Neural crest cell (in vitro differentiated cells): ENCODE measurements around the gene GREM1. TPM values are rescaled to one million over a fixed set of nuclear protein-coding genes. Genes with fewer than 3 reads are reported as not detected.

ENCODE experiments used
- DNase-seq: peaks from one replicate; pipeline ENCODE4 v3.0.0; 2021; ENCODE audit warnings: low read depth, mixed read lengths, low spot score
- H3K27ac Mint-ChIP-seq: one replicate; pipeline ENCODE4 v1.8.0; 2021; ENCODE audit warnings: mild to moderate bottlenecking, mixed read lengths; ENCODE audit not compliant: unreplicated experiment
- H3K27me3 Mint-ChIP-seq: 2 replicates; pipeline ENCODE4 v1.8.0; 2021; ENCODE audit warnings: low read depth, mild to moderate bottlenecking, mixed read lengths
- H3K36me3 Mint-ChIP-seq: 2 replicates; pipeline ENCODE4 v1.8.0; 2021; ENCODE audit warnings: low read depth, mild to moderate bottlenecking, mixed read lengths
- H3K4me1 Mint-ChIP-seq: 2 replicates; pipeline ENCODE4 v1.8.0; 2021; ENCODE audit warnings: mixed read lengths
- H3K4me3 Mint-ChIP-seq: one replicate; pipeline ENCODE4 v1.8.0; 2021; ENCODE audit warnings: mild to moderate bottlenecking, mixed read lengths
- H3K9me3 Mint-ChIP-seq: 2 replicates; pipeline ENCODE4 v1.8.0; 2021; ENCODE audit warnings: mixed read lengths
- total RNA-seq: library from RNA; stranded (reverse); gene quantifications from 2 replicates; pipeline ENCODE4 v1.2.1, GENCODE V29; 2021
- TF ChIP-seq, protein P1 (sequence below): fragments of 200-600 bp; sonication (generic); conservative IDR thresholded peaks from 2 replicates; pipeline ENCODE4 v1.5.0; 2021; ENCODE audit warnings: antibody characterized with exemption, mild to moderate bottlenecking

Gene GREM1
- total RNA-seq, 1 donor from 2014 or later = 0.09 TPM

DNA sequence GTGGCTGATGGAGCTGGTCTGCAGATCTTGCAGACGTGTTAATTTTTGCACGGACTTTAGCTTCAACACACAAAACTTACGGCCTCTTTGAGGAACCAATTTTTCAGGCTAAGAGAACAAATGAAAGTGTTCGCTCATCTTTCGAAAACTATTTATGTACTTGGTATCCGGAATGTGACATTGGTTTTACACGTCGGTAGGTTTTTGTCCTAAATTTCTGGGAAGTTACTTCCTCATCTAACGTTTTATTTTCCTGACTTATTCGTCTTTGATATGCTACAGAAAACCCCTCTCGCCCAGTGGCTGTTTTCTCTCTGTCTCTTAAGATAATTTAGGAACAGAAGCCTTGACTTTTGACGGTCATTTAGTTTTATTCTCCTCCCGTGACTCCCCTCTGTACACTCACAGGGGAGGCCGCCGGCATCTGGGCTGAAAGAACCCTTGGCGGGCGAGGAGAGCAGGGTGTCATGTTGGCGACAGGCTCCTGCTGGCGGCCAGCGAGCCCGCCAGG is 834 bp upstream of the GREM1 start:
- H3K4me3 Mint-ChIP-seq = peak overlapping the region; percentile 29

DNA sequence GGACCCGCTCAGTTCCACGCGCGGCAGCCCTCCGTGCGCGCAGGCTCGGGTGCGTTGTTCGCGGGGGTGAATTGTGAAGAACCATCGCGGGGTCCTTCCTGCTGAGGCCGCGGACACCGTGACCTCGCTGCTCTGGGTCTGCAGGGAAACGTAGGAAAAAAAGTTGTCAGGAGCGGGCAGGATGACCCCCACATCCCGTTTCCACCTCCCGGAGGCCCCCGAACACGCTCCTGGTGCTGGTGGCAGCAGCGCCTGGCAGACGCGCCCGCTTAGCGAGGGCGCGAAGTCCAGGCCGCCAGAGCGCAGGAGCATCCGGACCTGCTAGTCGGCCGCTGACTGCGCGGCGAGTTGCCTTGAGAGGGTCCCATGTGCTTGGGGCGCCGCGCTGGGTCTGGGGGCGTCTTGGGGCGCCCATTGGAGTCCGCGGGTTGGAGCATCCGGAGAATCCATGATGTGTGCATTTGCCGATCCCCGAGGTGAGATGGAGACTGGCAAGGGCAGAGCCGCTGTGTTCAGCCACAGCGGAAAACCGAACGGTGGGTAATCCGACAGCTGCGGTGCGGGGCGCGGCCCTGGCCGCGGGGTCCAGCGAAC is 520 bp downstream of the GREM1 start:
- Mint-ChIP-seq H3K27me3 (peaks cover 98% of the 10 kb centered on the region), H3K4me1 (peaks cover 4% of the 10 kb centered on the region), H3K27ac (no peak overlapping the region), H3K4me3 (peak overlapping the region; percentile 55), H3K36me3 (peaks cover 3% of the 10 kb centered on the region), H3K9me3 (no peaks in the 10 kb centered on the region)
- peak; percentile 5 for DNase-seq
- TF ChIP-seq, protein P1, sequence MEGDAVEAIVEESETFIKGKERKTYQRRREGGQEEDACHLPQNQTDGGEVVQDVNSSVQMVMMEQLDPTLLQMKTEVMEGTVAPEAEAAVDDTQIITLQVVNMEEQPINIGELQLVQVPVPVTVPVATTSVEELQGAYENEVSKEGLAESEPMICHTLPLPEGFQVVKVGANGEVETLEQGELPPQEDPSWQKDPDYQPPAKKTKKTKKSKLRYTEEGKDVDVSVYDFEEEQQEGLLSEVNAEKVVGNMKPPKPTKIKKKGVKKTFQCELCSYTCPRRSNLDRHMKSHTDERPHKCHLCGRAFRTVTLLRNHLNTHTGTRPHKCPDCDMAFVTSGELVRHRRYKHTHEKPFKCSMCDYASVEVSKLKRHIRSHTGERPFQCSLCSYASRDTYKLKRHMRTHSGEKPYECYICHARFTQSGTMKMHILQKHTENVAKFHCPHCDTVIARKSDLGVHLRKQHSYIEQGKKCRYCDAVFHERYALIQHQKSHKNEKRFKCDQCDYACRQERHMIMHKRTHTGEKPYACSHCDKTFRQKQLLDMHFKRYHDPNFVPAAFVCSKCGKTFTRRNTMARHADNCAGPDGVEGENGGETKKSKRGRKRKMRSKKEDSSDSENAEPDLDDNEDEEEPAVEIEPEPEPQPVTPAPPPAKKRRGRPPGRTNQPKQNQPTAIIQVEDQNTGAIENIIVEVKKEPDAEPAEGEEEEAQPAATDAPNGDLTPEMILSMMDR = no peak

More for the DNA sequence above, 834 bp upstream of the GREM1 start:
- Mint-ChIP-seq H3K27me3 (peaks cover 97% of the 10 kb centered on the region), H3K36me3 (peaks cover 3% of the 10 kb centered on the region), H3K4me1 (peaks cover 4% of the 10 kb centered on the region), H3K9me3 (no peaks in the 10 kb centered on the region), H3K27ac (no peak overlapping the region)
- TF ChIP-seq, protein P1 = no peak
- DNase-seq = peak; percentile 2

DNA sequence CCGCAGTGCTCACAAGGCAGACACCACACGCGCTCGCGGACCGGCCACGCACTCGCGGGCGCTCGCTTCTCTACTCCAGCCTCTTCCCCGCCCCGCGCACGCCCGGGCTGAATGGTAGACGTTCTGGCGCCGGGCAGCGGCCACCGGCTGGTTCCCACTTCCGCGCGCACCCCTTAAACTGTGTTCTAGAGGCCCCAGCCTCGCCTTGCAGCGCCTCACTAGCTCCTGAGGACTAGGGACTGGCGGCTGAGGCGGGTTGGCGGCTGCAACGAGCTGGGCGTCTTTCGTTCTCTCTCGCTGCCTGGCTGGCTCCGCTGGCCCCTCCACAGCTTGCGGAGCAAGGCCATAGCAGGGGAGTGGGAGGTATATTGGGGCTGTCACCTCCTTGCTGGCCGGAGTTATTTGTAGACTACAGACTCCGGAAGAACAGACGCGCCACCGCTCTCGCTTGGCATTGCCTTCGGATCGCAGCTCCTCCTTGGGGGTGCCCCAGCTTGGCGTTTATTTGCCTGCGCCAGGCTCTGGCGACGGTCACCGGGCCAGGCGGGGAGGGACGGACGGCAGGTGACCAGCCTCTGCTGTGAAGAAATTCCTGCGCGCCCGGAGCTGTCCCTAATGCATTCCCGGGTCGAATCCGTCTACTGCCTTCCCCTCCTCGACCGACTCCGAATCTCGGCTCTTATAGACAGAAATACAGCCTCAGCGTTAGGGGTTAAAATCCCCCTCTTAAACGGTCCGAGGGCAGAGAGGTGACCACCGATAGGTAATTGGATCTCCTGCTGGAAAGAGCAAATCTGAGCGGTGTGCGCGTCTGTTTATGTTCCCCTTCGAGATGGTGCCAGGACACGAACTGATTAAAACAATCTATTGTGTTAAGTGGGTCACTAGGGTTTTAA is 1.3 kb downstream of the GREM1 start:
- DNase-seq = peak; percentile 3
- TF ChIP-seq, protein P1 = no peak
- Mint-ChIP-seq H3K27ac (no peak overlapping the region), H3K27me3 (peaks cover 96% of the 10 kb centered on the region), H3K9me3 (no peaks in the 10 kb centered on the region), H3K4me1 (peaks cover 4% of the 10 kb centered on the region), H3K4me3 (peak overlapping the region; percentile 55), H3K36me3 (peaks cover 3% of the 10 kb centered on the region)

DNA sequence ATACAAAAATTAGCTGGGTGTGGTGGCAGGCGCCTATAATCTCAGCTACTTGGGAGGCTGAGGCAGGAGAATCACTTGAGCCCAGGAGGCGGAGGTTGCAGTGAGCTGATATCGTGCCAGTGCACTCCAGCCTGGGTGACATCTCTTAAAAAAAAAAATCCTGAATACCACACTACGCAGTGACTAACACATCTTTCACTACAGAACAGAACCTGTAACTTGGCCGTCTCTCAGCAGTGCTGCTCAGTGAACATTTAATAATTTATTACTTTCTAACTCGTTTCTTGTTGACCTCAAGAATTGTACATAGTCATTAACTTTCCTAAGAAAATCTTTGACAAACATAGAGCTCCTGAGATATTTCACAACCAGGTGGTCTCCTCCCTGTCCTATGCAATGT is 3.8 kb downstream of the GREM1 start:
- TF ChIP-seq, protein P1 = no peak
- H3K27ac Mint-ChIP-seq = no peak overlapping the region
- peaks cover 4% of the 10 kb centered on the region for H3K4me1 Mint-ChIP-seq
- H3K27me3 Mint-ChIP-seq = peaks cover 91% of the 10 kb centered on the region
- no peak overlapping the region for H3K4me3 Mint-ChIP-seq
- DNase-seq = no peak
- no peaks in the 10 kb centered on the region for H3K9me3 Mint-ChIP-seq
- H3K36me3 Mint-ChIP-seq = peaks cover 3% of the 10 kb centered on the region

DNA sequence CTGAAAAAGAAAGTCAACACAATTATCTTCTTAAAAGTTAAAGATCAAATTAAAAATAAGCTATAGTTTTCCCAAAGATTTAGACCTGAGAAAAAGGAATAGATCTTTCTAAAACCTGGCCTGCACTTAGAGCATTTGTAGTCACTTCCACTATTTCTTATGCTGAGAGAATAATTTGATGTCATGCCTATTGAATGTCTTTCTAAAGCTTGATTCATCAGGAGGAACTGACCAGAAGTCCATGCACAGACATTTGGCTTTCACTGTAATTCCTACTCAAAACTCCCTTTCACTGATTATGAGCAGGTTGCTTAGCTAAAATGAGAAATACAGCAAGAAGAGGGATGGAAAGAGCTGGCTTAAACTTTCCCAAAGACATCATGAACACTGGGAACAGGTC is 4.3 kb downstream of the GREM1 start:
- peaks cover 4% of the 10 kb centered on the region for H3K4me1 Mint-ChIP-seq
- TF ChIP-seq, protein P1 = no peak
- no peak overlapping the region for H3K4me3 Mint-ChIP-seq
- no peak for DNase-seq
- no peak overlapping the region for H3K27ac Mint-ChIP-seq
- no peaks in the 10 kb centered on the region for H3K9me3 Mint-ChIP-seq
- peaks cover 86% of the 10 kb centered on the region for H3K27me3 Mint-ChIP-seq
- H3K36me3 Mint-ChIP-seq = no peaks in the 10 kb centered on the region
